Measurements from ENCODE around the gene NMNAT2.

- TF ChIP-seq CTCF (IDR thresholded peaks at IDR 0.05) (no peak), POLR2A (IDR thresholded peaks at IDR 0.05) (no peak), EP300 (IDR thresholded peaks at IDR 0.05) (no peak)
These were observed 166.8 kb downstream of the NMNAT2 start for GRCh38 chr1:183251101-183251958.

Data from ovary (tissue), 3 donors.